Sigmoid colon (tissue), 7 donors: ENCODE data around the gene DPP6. TPM values are rescaled to one million over a fixed set of nuclear protein-coding genes. Genes with fewer than 3 reads are reported as not detected.

Source experiments
- DNase-seq: peaks from one replicate; pipeline ENCODE4 v3.0.0-alpha.2; 2019
- H3K27ac ChIP-seq, 4 donors: fragments of 200-600 bp; sonication (generic); one replicate each; pipeline ENCODE4 v1.5.1; 2016 to 2019; ENCODE audit warnings: mild to moderate bottlenecking in 1 of 4
- H3K27me3 ChIP-seq, 3 donors: fragments of 200-600 bp; sonication (generic); one replicate each; pipeline ENCODE4 v1.5.1; 2019; ENCODE audit warnings: mild to moderate bottlenecking in 1 of 3
- H3K36me3 ChIP-seq, 4 donors: fragments of 200-600 bp; sonication (generic); one replicate each; pipeline ENCODE4 v1.5.1; 2016 to 2019
- H3K4me1 ChIP-seq, 4 donors: fragments of 200-600 bp; sonication (generic); one replicate each; pipeline ENCODE4 v1.5.1; 2017 to 2019
- H3K4me3 ChIP-seq, 4 donors: fragments of 200-600 bp; sonication (generic); one replicate each; pipeline ENCODE4 v1.5.1; 2017 to 2019; ENCODE audit warnings: mild to moderate bottlenecking in 2 of 4, moderate library complexity in 1 of 4
- H3K9me3 ChIP-seq, 4 donors: fragments of 200-600 bp in 3 of 4; sonication (generic) in 3 of 4; one replicate each; pipeline versions ENCODE4 v1.5.1 to v1.6.1; 2013 to 2019
- CTCF ChIP-seq, 4 experiments: fragments of 450-650 bp in 3 of 4; fragments of 200-600 bp in 1 of 4; IDR thresholded peaks; one replicate each; pipeline ENCODE4 v1.5.1; 2016 to 2019; ENCODE audit warnings: antibody characterized with exemption in 4 of 4, mild to moderate bottlenecking in 3 of 4, moderate library complexity in 2 of 4
- EP300 ChIP-seq, 4 donors: sonication (generic); formaldehyde crosslinking; IDR thresholded peaks; one replicate each; pipeline ENCODE4 v1.6.1; 2017; ENCODE audit warnings: antibody characterized with exemption in 4 of 4
- POLR2A ChIP-seq, 2 donors: fragments of 450-650 bp; IDR thresholded peaks; one replicate each; pipeline ENCODE4 v1.6.1; 2016; ENCODE audit warnings: antibody characterized with exemption in 2 of 2, mild to moderate bottlenecking in 2 of 2, moderate library complexity in 2 of 2
- POLR2AphosphoS5 ChIP-seq, 4 donors: sonication (generic); formaldehyde crosslinking; IDR thresholded peaks; one replicate each; pipeline ENCODE4 v1.6.1; 2017; ENCODE audit warnings: antibody characterized with exemption in 4 of 4
- WGBS, 2 donors: extraction: QIAGEN DNeasy Blood & Tissue Kit; methylation state at CpG; one replicate each; pipeline ENCODE4 v1.1.7; 2013; 5-methylcytosine and 5-hydroxymethylcytosine counted together
- intact Hi-C: fragments of 100-400 bp; cut with DNase I; formaldehyde crosslinking; loops from one replicate; pipeline ENCODE4 v1.15.1; 2023
- polyA plus RNA-seq, 3 donors: library from polyadenylated mRNA; stranded (reverse); fragments of 200-250 nt; gene quantifications; one replicate each; pipeline ENCODE4 v1.2.3, GENCODE V29; 2013
- total RNA-seq, 4 donors: library from RNA; depleted of rRNA; stranded (reverse); fragments of >200 nt; gene quantifications; one replicate each; pipeline ENCODE4 v1.1.0, GENCODE V29; 2016
- donor health status: healthy with polysubstance abuse.
- donor health status: Bipolar disorder and iron deficiency.
- donor health status: healthy.

The DPP6 gene
- total and polyA plus RNA-seq, 7 donors = 1.2 to 53.2 (median 41.0) TPM; not detected in 1

GRCh38 chr7:154429666-154430404 lies 377.6 kb downstream of the DPP6 start:
- Histone ChIP-seq H3K4me3 (no peak overlapping the region), H3K9me3 (no peaks in the 10 kb centered on the region), H3K36me3 (no peaks in the 10 kb centered on the region), H3K27ac (no peak overlapping the region), H3K4me1 (no peaks in the 10 kb centered on the region), H3K27me3 (no peaks in the 10 kb centered on the region)
- 90 to 91% methylated on average over 20 of the region's 20 CpGs for WGBS, 2 donors
- TF ChIP-seq CTCF (IDR thresholded peaks at IDR 0.05) (no peak), POLR2AphosphoS5 (IDR thresholded peaks at IDR 0.05) (no peak), POLR2A (IDR thresholded peaks at IDR 0.05) (no peak), EP300 (IDR thresholded peaks at IDR 0.05) (no peak)
- intact Hi-C loops = no loop called here
- no peak for DNase-seq

- intact Hi-C loops = no loop called here
- no peak overlapping the region for H3K27ac ChIP-seq
- no peak for DNase-seq
- no peaks in the 10 kb centered on the region for H3K27me3 ChIP-seq
- no peaks in the 10 kb centered on the region for H3K9me3 ChIP-seq
- no peaks in the 10 kb centered on the region for H3K36me3 ChIP-seq
- 90 to 93% methylated on average over 9 of the region's 9 CpGs for WGBS, 2 donors
- TF ChIP-seq POLR2A (IDR thresholded peaks at IDR 0.05) (no peak), CTCF (IDR thresholded peaks at IDR 0.05) (no peak), EP300 (IDR thresholded peaks at IDR 0.05) (no peak), POLR2AphosphoS5 (IDR thresholded peaks at IDR 0.05) (no peak)
- H3K4me1 ChIP-seq = no peaks in the 10 kb centered on the region
- H3K4me3 ChIP-seq = no peak overlapping the region
These were observed 378.4 kb downstream of the DPP6 start for GRCh38 chr7:154430640-154431039.

GRCh38 chr7:154431045-154431444 lies 378.8 kb downstream of the DPP6 start:
- 87 to 94% methylated on average over 9 of the region's 9 CpGs for WGBS, 2 donors
- Histone ChIP-seq H3K4me1 (no peaks in the 10 kb centered on the region), H3K4me3 (no peak overlapping the region), H3K27ac (no peak overlapping the region), H3K27me3 (no peaks in the 10 kb centered on the region), H3K9me3 (no peaks in the 10 kb centered on the region), H3K36me3 (no peaks in the 10 kb centered on the region)
- no peak for TF ChIP-seq POLR2A (IDR thresholded peaks at IDR 0.05)
- TF ChIP-seq EP300 (IDR thresholded peaks at IDR 0.05) = no peak
- TF ChIP-seq POLR2AphosphoS5 (IDR thresholded peaks at IDR 0.05) = no peak
- no peak for TF ChIP-seq CTCF (IDR thresholded peaks at IDR 0.05)
- no peak for DNase-seq
- intact Hi-C loops = no loop called here

- no peaks in the 10 kb centered on the region for H3K9me3 ChIP-seq
- DNase-seq = no peak
- no peak for TF ChIP-seq EP300 (IDR thresholded peaks at IDR 0.05)
- TF ChIP-seq POLR2AphosphoS5 (IDR thresholded peaks at IDR 0.05) = no peak
- TF ChIP-seq CTCF (IDR thresholded peaks at IDR 0.05) = no peak
- TF ChIP-seq POLR2A (IDR thresholded peaks at IDR 0.05) = no peak
- no peaks in the 10 kb centered on the region for H3K4me1 ChIP-seq
- H3K36me3 ChIP-seq = no peaks in the 10 kb centered on the region
- H3K27me3 ChIP-seq = no peaks in the 10 kb centered on the region
- no peak overlapping the region for H3K27ac ChIP-seq
- 22 to 62% methylated on average over 11 of the region's 11 CpGs for WGBS, 2 donors
- intact Hi-C loops = no loop called here
- H3K4me3 ChIP-seq = no peak overlapping the region
These were observed 381.7 kb downstream of the DPP6 start for GRCh38 chr7:154433632-154434598.
